H1 (cell line): ENCODE measurements around the gene SND1. TPM values are rescaled to one million over a fixed set of nuclear protein-coding genes. Genes with fewer than 3 reads are reported as not detected.

Source experiments
- CTCF ChIA-PET: fragments of 300-600 bp; sonication (Branson Sonifier 250); formaldehyde crosslinking; loops from one replicate; lab custom pipeline; 2021; ENCODE audit not compliant: partially characterized antibody; lab: Charles Lee
- POLR2A ChIA-PET: fragments of 300-600 bp; sonication (Branson Sonifier 250); formaldehyde crosslinking; loops from one replicate; lab custom pipeline; 2021; ENCODE audit warnings: inconsistent platforms; ENCODE audit not compliant: partially characterized antibody; lab: Charles Lee
- DNase-seq, 2 experiments: peaks; one replicate each; pipeline versions ENCODE4 v3.0.0 to v3.0.0-alpha.2; 2010 to 2022; ENCODE audit warnings: low spot score in 2 of 2, low read depth in 1 of 2, mixed read lengths in 1 of 2
- FAIRE-seq: peaks from 2 replicates; lab custom pipeline; 2011; peaks lifted over from hg19 to GRCh38; lab: Jason Lieb, UNC
- H2AFZ ChIP-seq: 2 replicates; pipeline ENCODE4 v1.8.1; 2012; ENCODE audit warnings: low read length, inconsistent platforms
- H2AK5ac ChIP-seq: 2 replicates; pipeline ENCODE4 v1.6.1; 2013; ENCODE audit warnings: low read depth, low read length
- H2BK120ac ChIP-seq: replicated peaks from 2 replicates; pipeline ENCODE3; 2013; ENCODE audit warnings: low read depth, low read length, inconsistent platforms
- H2BK12ac ChIP-seq: 2 replicates; pipeline ENCODE4 v1.6.1; 2013; ENCODE audit warnings: low read depth, low read length
- H2BK15ac ChIP-seq: 2 replicates; pipeline ENCODE4 v1.6.1; 2013; ENCODE audit warnings: low read length
- H2BK20ac ChIP-seq: 2 replicates; pipeline ENCODE4 v1.6.1; 2013; ENCODE audit warnings: low read length
- H2BK5ac ChIP-seq: 2 replicates; pipeline ENCODE4 v1.6.1; 2013; ENCODE audit warnings: low read depth, low read length
- H3K14ac ChIP-seq: 2 replicates; pipeline ENCODE4 v1.6.1; 2013; ENCODE audit warnings: inconsistent platforms; ENCODE audit not compliant: insufficient read length
- H3K18ac ChIP-seq: 2 replicates; pipeline ENCODE4 v1.6.1; 2013; ENCODE audit warnings: low read length; ENCODE audit errors: extremely low read depth
- H3K23ac ChIP-seq: 2 replicates; pipeline ENCODE4 v1.6.1; 2013; ENCODE audit warnings: inconsistent platforms; ENCODE audit not compliant: insufficient read length
- H3K23me2 ChIP-seq: 2 replicates; pipeline ENCODE4 v1.6.1; 2013; ENCODE audit warnings: low read depth, low read length
- H3K27ac ChIP-seq: 2 replicates; pipeline ENCODE4 v1.6.1; 2011; ENCODE audit warnings: low read depth, low read length, inconsistent platforms
- H3K27me3 ChIP-seq, 4 experiments: replicated peaks in 1 of 4; 1 replicate in 1 of 4; 2 replicates in 3 of 4; pipeline versions ENCODE4 v1.6.1 to v1.8.1; 2011 to 2013; ENCODE audit warnings: low read length in 3 of 4, mild to moderate bottlenecking in 3 of 4, inconsistent platforms in 2 of 4, mixed read lengths in 2 of 4, moderate library complexity in 1 of 4; ENCODE audit not compliant: control insufficient read depth in 3 of 4, insufficient read depth in 3 of 4; ENCODE audit errors: extremely low read depth in 1 of 4
- H3K36me3 ChIP-seq, 4 experiments: 2 replicates each; pipeline versions ENCODE4 v1.6.1 to v1.8.1; 2011 to 2013; ENCODE audit warnings: mild to moderate bottlenecking in 4 of 4, low read length in 3 of 4, moderate library complexity in 2 of 4, control low read depth in 1 of 4, inconsistent platforms in 1 of 4; ENCODE audit not compliant: insufficient read depth in 4 of 4, control insufficient read depth in 2 of 4
- H3K4ac ChIP-seq: replicated peaks from 2 replicates; pipeline ENCODE3; 2013; ENCODE audit warnings: low read length, low read depth, mixed read lengths, inconsistent platforms; ENCODE audit not compliant: insufficient read length
- H3K4me1 ChIP-seq, 4 experiments: replicated peaks in 1 of 4; 1 replicate in 1 of 4; 2 replicates in 3 of 4; pipeline versions ENCODE4 v1.6.1 to v1.8.1; 2011 to 2013; ENCODE audit warnings: low read length in 3 of 4, inconsistent platforms in 2 of 4, mixed read lengths in 1 of 4; ENCODE audit not compliant: insufficient read depth in 4 of 4, control insufficient read depth in 3 of 4
- H3K4me2 ChIP-seq, 2 experiments: 2 replicates each; pipeline versions ENCODE4 v1.6.1 to v1.8.1; 2011 to 2013; ENCODE audit warnings: low read depth in 2 of 2, low read length in 2 of 2, control low read depth in 1 of 2, inconsistent platforms in 1 of 2, mild to moderate bottlenecking in 1 of 2; ENCODE audit not compliant: insufficient read depth in 1 of 2
- H3K4me3 ChIP-seq, 4 experiments: fragments of 200-600, 300-600 bp in 1 of 4; sonication (generic), shearing (Covaris generic), sonication (Bioruptor Twin) in 1 of 4; 2 replicates each; pipeline versions ENCODE4 v1.5.1 to v1.8.1; 2011 to 2016; ENCODE audit warnings: low read length in 4 of 4, low read depth in 3 of 4, control low read depth in 2 of 4, inconsistent platforms in 2 of 4, mild to moderate bottlenecking in 2 of 4, mixed read lengths in 1 of 4, moderate library complexity in 1 of 4; ENCODE audit not compliant: insufficient read depth in 2 of 4; ENCODE audit errors: extremely low read depth in 1 of 4
- H3K56ac ChIP-seq: replicated peaks from 2 replicates; pipeline ENCODE3; 2013; ENCODE audit warnings: low read depth, mild to moderate bottlenecking, mixed read lengths, low read length, inconsistent platforms; ENCODE audit not compliant: insufficient read length
- H3K79me1 ChIP-seq: 2 replicates; pipeline ENCODE4 v1.6.1; 2013; ENCODE audit warnings: low read depth, low read length, control low read depth
- H3K79me2 ChIP-seq, 2 experiments: 2 replicates each; pipeline versions ENCODE4 v1.6.1 to v1.8.1; 2012 to 2013; ENCODE audit warnings: low read length in 2 of 2, mild to moderate bottlenecking in 2 of 2, inconsistent platforms in 1 of 2; ENCODE audit not compliant: insufficient read depth in 2 of 2, control insufficient read depth in 1 of 2
- H3K9ac ChIP-seq, 4 experiments: replicated peaks in 1 of 4; 1 replicate in 1 of 4; 2 replicates in 3 of 4; pipeline versions ENCODE4 v1.6.1 to v1.8.1; 2011 to 2013; ENCODE audit warnings: low read depth in 3 of 4, low read length in 3 of 4, control low read depth in 2 of 4, mild to moderate bottlenecking in 2 of 4, moderate library complexity in 2 of 4, inconsistent platforms in 1 of 4; ENCODE audit errors: extremely low read depth in 1 of 4
- H3K9me3 ChIP-seq, 2 experiments: 2 replicates each; pipeline versions ENCODE4 v1.6.1 to v1.8.1; 2012 to 2013; ENCODE audit warnings: mild to moderate bottlenecking in 2 of 2, moderate library complexity in 2 of 2, control low read depth in 1 of 2, inconsistent platforms in 1 of 2, low read depth in 1 of 2, low read length in 1 of 2, mixed read lengths in 1 of 2; ENCODE audit not compliant: insufficient read depth in 2 of 2
- H4K20me1 ChIP-seq, 2 experiments: replicated peaks in 1 of 2; 2 replicates each; pipeline versions ENCODE3 to v1.8.1; 2011 to 2013; ENCODE audit warnings: inconsistent platforms in 2 of 2, low read length in 2 of 2, mild to moderate bottlenecking in 1 of 2; ENCODE audit not compliant: insufficient read depth in 2 of 2, control insufficient read depth in 1 of 2
- H4K5ac ChIP-seq: 2 replicates; pipeline ENCODE4 v1.6.1; 2013; ENCODE audit warnings: low read length, low read depth, mixed read lengths, inconsistent platforms; ENCODE audit not compliant: insufficient read length
- H4K8ac ChIP-seq: 2 replicates; pipeline ENCODE4 v1.8.0; 2013; ENCODE audit warnings: mild to moderate bottlenecking, moderate library complexity, low read length, inconsistent platforms; ENCODE audit not compliant: insufficient read depth; ENCODE audit errors: extremely low read depth
- H4K91ac ChIP-seq: replicated peaks from 2 replicates; pipeline ENCODE3; 2013; ENCODE audit warnings: low read length, mixed read lengths, inconsistent platforms; ENCODE audit not compliant: insufficient read length
- CHD7 ChIP-seq: fragments of 300-600 bp; sonication (generic); IDR thresholded peaks from 2 replicates; pipeline ENCODE4 v1.7.1; 2012; ENCODE audit warnings: low read length, moderate library complexity, mild to moderate bottlenecking, inconsistent platforms; ENCODE audit not compliant: insufficient replicate concordance
- polyA plus RNA-seq, 7 experiments: library from polyadenylated mRNA; depleted of rRNA in 3 of 7; stranded (reverse) in 5 of 7; unstranded in 2 of 7; fragments of >200 nt in 5 of 7; fragments of 200-250 nt in 2 of 7; gene quantifications; 1 replicate in 5 of 7; 2 replicates in 1 of 7; 4 replicates in 1 of 7; pipeline versions ENCODE4 v1.2.1 to v1.2.3, GENCODE V29; 2011 to 2013; ENCODE audit warnings: missing spikeins in 2 of 7, mixed read lengths in 2 of 7
- total RNA-seq: library from RNA; stranded (reverse); fragmentation: NEBNext Ultra II Directional; extraction: Animal tissue kit (Norgen Biotek cat#: 25700); gene quantifications from 2 replicates; pipeline ENCODE4 v1.2.1, GENCODE V29; 2021

The SND1 gene
- total and polyA plus RNA-seq, 2 of the 8 experiments (the other 6 are each of a cell fraction or from before 2014, with no cell fraction given), result 122 to 290 TPM

GRCh38 chr7:127754457-127754856 is 102.5 kb downstream of the SND1 start:
- Histone ChIP-seq H3K9ac (no peak overlapping the region), H3K36me3 (no peaks in the 10 kb centered on the region), H2BK15ac (no peak overlapping the region), H3K23me2 (no peaks in the 10 kb centered on the region; the same call in 1 of the 2 replicates), H3K79me1 (peaks cover 7% of the 10 kb centered on the region), H3K18ac (no peak overlapping the region), H4K8ac (no peak overlapping the region), H3K23ac (no peak overlapping the region), H2BK120ac (no peak overlapping the region), H3K27ac (no peak overlapping the region), H2BK5ac (no peak overlapping the region), H2BK12ac (no peak overlapping the region), H2AK5ac (no peak overlapping the region), H3K9me3 (no peaks in the 10 kb centered on the region), H2AFZ (no peak overlapping the region), H4K20me1 (peaks cover 2% of the 10 kb centered on the region in 2 experiments), H3K79me2 (peaks cover 3 to 94% of the 10 kb centered on the region in 2 experiments; a peak in 3 of 4 replicates), H3K56ac (no peak overlapping the region), H3K27me3 (no peaks in the 10 kb centered on the region), H3K4me1 (peaks cover 0 to 6% (median 3%) of the 10 kb centered on the region in 4 experiments; a peak in 3 of 7 replicates), H2BK20ac (no peak overlapping the region), H3K4ac (no peak overlapping the region), H3K14ac (no peak overlapping the region), H4K91ac (no peak overlapping the region), H4K5ac (no peak overlapping the region), H3K4me2 (no peak overlapping the region), H3K4me3 (no peak overlapping the region)
- no peak for DNase-seq
- no peak for FAIRE-seq
- ChIA-PET CTCF (interaction anchor here (0.7 kb wide), 1 partner anchor 39 kb away, joined by 3 read pairs; no protein-coding TSS in a partner anchor), POLR2A (interaction anchor here (0.7 kb wide), 1 partner anchor 61 kb away, joined by 4 read pairs; no protein-coding TSS in a partner anchor)
- TF ChIP-seq CHD7, result no peak
